T-cell (primary cell): ENCODE data around the gene LIN7B. TPM values are rescaled to one million over a fixed set of nuclear protein-coding genes. Genes with fewer than 3 reads are reported as not detected.
A peak's percentile ranks its signal among the peaks of the same experiment; 100 is the strongest.
"Not testable (repeated sequence)": the region's sequence is repeated elsewhere in the genome, so short reads cannot be mapped to it uniquely, and the experiment has no call there.

Experiments
- ATAC-seq, 4 experiments: fragments of 200-7000 bp in 3 of 4; fragments of 150-1000 bp in 1 of 4; cut with Tn5 transposase; replicated peaks in 1 of 4; 1 replicate in 3 of 4; 2 replicates in 1 of 4; pipeline ENCODE4 v1.10.0; 2021; ENCODE audit warnings: moderate library complexity in 3 of 4, mild to moderate bottlenecking in 2 of 4, moderate number of reproducible peaks in 1 of 4
- CTCF ChIA-PET, 2 donors: fragments of 300-600 bp; sonication (Branson Sonifier 250); formaldehyde crosslinking; loops; one replicate each; lab custom pipeline; 2022; ENCODE audit warnings: antibody characterized with exemption in 2 of 2; lab: Charles Lee
- POLR2A ChIA-PET, 2 donors: fragments of 300-600 bp; sonication (Branson Sonifier 250); formaldehyde crosslinking; loops; one replicate each; lab custom pipeline; 2022; ENCODE audit warnings: antibody characterized with exemption in 2 of 2; lab: Charles Lee
- DNase-seq, 35 experiments: peaks; one replicate each; pipeline versions ENCODE4 v3.0.0 to v3.0.0-alpha.2; 2013 to 2023
- H3K27ac ChIP-seq: one replicate; pipeline ENCODE4 v1.5.1; 2013; ENCODE audit warnings: low read length
- H3K27me3 ChIP-seq, 2 experiments: replicated peaks in 1 of 2; 1 replicate in 1 of 2; 2 replicates in 1 of 2; pipeline versions ENCODE4 v1.6.1 to v1.7.0; 2013; ENCODE audit warnings: low read length in 1 of 2, mixed read lengths in 1 of 2; ENCODE audit not compliant: control insufficient read depth in 2 of 2, insufficient read depth in 2 of 2; ENCODE audit errors: extremely low read depth in 1 of 2
- H3K36me3 ChIP-seq, 2 donors: 1 replicate in 1 of 2; 2 replicates in 1 of 2; pipeline versions ENCODE4 v1.6.1 to v1.7.0; 2013; ENCODE audit warnings: low read length in 1 of 2; ENCODE audit not compliant: control insufficient read depth in 2 of 2, insufficient read depth in 1 of 2; ENCODE audit errors: extremely low read depth in 1 of 2
- H3K4me1 ChIP-seq, 2 experiments: 1 replicate in 1 of 2; 2 replicates in 1 of 2; pipeline versions ENCODE4 v1.6.1 to v1.7.0; 2013; ENCODE audit warnings: low read length in 2 of 2, mixed read lengths in 1 of 2; ENCODE audit not compliant: insufficient read depth in 2 of 2, control insufficient read depth in 1 of 2; ENCODE audit errors: extremely low read depth in 1 of 2
- H3K4me3 ChIP-seq, 2 donors: 1 replicate in 1 of 2; 2 replicates in 1 of 2; pipeline versions ENCODE4 v1.5.1 to v1.7.0; 2013; ENCODE audit warnings: mild to moderate bottlenecking in 2 of 2, low read length in 1 of 2, moderate library complexity in 1 of 2; ENCODE audit not compliant: control insufficient read depth in 1 of 2; ENCODE audit errors: extremely low read depth in 1 of 2
- H3K9me3 ChIP-seq: 2 replicates; pipeline ENCODE4 v1.7.0; 2013
- H3K27ac Mint-ChIP-seq, 2 donors: one replicate each; pipeline ENCODE4 v1.8.0; 2020 to 2021; ENCODE audit warnings: mild to moderate bottlenecking in 2 of 2, mixed read lengths in 2 of 2
- H3K27me3 Mint-ChIP-seq, 2 donors: one replicate each; pipeline ENCODE4 v1.8.0; 2021 to 2022; ENCODE audit warnings: mixed read lengths in 2 of 2
- H3K36me3 Mint-ChIP-seq: one replicate; pipeline ENCODE4 v1.8.0; 2021; ENCODE audit warnings: mixed read lengths
- H3K4me1 Mint-ChIP-seq, 3 donors: one replicate each; pipeline ENCODE4 v1.8.0; 2020 to 2022; ENCODE audit warnings: mixed read lengths in 3 of 3, mild to moderate bottlenecking in 1 of 3
- H3K4me3 Mint-ChIP-seq, 3 donors: one replicate each; pipeline ENCODE4 v1.8.0; 2020 to 2022; ENCODE audit warnings: mild to moderate bottlenecking in 3 of 3, mixed read lengths in 3 of 3, moderate library complexity in 3 of 3
- H3K9me3 Mint-ChIP-seq, 3 donors: one replicate each; pipeline ENCODE4 v1.8.0; 2020 to 2022; ENCODE audit warnings: mixed read lengths in 3 of 3
- WGBS: methylation state at CpG from one replicate; pipeline ENCODE4 v1.1.5; 2013; ENCODE audit warnings: missing lambda C conversion rate; ENCODE audit not compliant: insufficient coverage; 5-methylcytosine and 5-hydroxymethylcytosine counted together
- total RNA-seq, 35 experiments: library from RNA in 6 of 35; stranded (reverse) in 6 of 35; fragments of 120-200 nt in 1 of 35; gene quantifications; one replicate each; pipeline versions ENCODE4 v1.2.1 to v1.2.4 and lab custom pipeline; 2013 to 2026

Gene LIN7B
- total RNA-seq, 5 donors from 2014 or later (not counting 1 experiment from before 2014, with no cell fraction given), result 8.1 to 17.8 (median 12.9) TPM

- POLR2A ChIA-PET, result no interaction called here
- 94% methylated on average over 21 of the region's 21 CpGs for WGBS
- Histone ChIP-seq H3K27me3 (peaks cover 7 to 80% of the 10 kb centered on the region in 2 experiments), H3K27ac (no peak overlapping the region), H3K4me1 (peaks cover 0 to 12% of the 10 kb centered on the region in 2 experiments), H3K9me3 (no peaks in the 10 kb centered on the region), H3K36me3 (no peaks in the 10 kb centered on the region), H3K4me3 (no peak overlapping the region)
- DNase-seq, result no peak
- peak overlapping the region in 1 of 2 donors; percentile 7 for H3K27ac Mint-ChIP-seq
- peaks cover 12 to 21% (median 12%) of the 10 kb centered on the region in 3 donors for H3K4me1 Mint-ChIP-seq
- H3K27me3 Mint-ChIP-seq, result peaks cover 66 to 82% of the 10 kb centered on the region in 2 donors
- ATAC-seq, result no peak
- H3K4me3 Mint-ChIP-seq, result no peak overlapping the region
- H3K36me3 Mint-ChIP-seq, result no peaks in the 10 kb centered on the region
- CTCF ChIA-PET, result interaction anchor here in 1 of 2 donors (0.6 kb wide), 1 partner anchor 699 kb away, joined by 4 read pairs; no protein-coding TSS in a partner anchor
- H3K9me3 Mint-ChIP-seq, result peaks cover 0 to 5% (median 0%) of the 10 kb centered on the region in 3 donors
Observed at GRCh38 chr19:49070416-49070815, 43.8 kb upstream of the LIN7B start.

DNA sequence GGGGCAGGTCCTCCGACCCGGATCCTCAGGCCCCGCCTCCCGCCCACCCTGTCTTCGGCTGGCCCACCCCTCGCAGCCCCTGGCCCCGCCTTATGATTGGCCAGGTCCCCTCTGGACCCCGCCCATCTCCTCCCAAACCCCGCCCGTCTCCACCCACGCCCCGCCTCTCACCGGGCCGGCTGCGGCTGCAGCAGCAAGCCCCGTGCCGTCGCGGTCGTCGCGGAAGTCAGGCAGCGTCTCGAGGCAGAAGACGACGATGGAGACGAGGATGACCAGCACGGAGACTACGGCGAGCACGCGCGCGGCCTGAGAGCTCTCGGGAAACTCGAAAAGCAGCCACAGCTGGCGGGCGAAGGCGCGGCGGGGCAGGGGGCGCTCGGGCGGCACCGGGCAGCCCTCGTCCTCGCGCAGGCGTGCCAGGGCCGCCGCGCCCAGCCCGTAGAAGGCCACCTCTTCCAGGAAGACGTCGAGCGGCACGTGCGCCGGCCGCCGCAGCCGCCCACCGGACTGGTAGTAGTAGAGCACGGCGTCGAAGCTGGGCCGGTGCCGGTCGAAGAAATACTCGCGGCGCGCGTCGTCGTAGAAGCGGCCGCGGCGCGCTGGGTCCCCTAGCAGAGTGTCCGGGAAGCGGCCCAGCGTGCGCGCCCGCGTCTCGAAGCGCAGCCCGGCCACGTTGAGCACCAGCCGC, 42.2 kb upstream of the LIN7B start:
- peaks cover 0 to 12% of the 10 kb centered on the region in 2 experiments for H3K4me1 ChIP-seq
- H3K4me1 Mint-ChIP-seq, result peaks cover 10 to 17% (median 12%) of the 10 kb centered on the region in 3 donors
- no peaks in the 10 kb centered on the region for H3K9me3 ChIP-seq
- ChIA-PET CTCF (no interaction called here), POLR2A (no interaction called here)
- 13% methylated on average over 88 of the region's 93 CpGs for WGBS
- H3K27ac ChIP-seq, result no peak overlapping the region
- no peak overlapping the region for H3K27ac Mint-ChIP-seq
- no peaks in the 10 kb centered on the region for H3K36me3 ChIP-seq
- peaks cover 58 to 78% of the 10 kb centered on the region in 2 donors for H3K27me3 Mint-ChIP-seq
- DNase-seq (peak in 3 of 35 experiments; percentile 11 to 25 (median 21)), ATAC-seq (peak in 3 of 4 experiments; percentile 30 to 52 (median 34))
- no peaks in the 10 kb centered on the region for H3K36me3 Mint-ChIP-seq
- peak overlapping the region in 1 of 3 donors; percentile 15 for H3K4me3 Mint-ChIP-seq
- H3K4me3 ChIP-seq, result no peak overlapping the region
- peaks cover 5 to 76% of the 10 kb centered on the region in 2 experiments for H3K27me3 ChIP-seq
- peaks cover 0 to 5% (median 0%) of the 10 kb centered on the region in 3 donors for H3K9me3 Mint-ChIP-seq

- no peaks in the 10 kb centered on the region for H3K36me3 Mint-ChIP-seq
- H3K27ac ChIP-seq, result no peak overlapping the region
- no peak overlapping the region for H3K27ac Mint-ChIP-seq
- H3K4me3 ChIP-seq, result no peak overlapping the region
- H3K4me1 ChIP-seq, result peaks cover 0 to 12% of the 10 kb centered on the region in 2 experiments
- ATAC-seq (no peak), DNase-seq (no peak)
- CTCF ChIA-PET, result interaction anchor here (0.7 kb wide), 2 partner anchors 81 to 1739 kb away, joined by 3 to 4 read pairs; no protein-coding TSS in a partner anchor
- H3K4me1 Mint-ChIP-seq, result peaks cover 10 to 17% (median 12%) of the 10 kb centered on the region in 3 donors
- peaks cover 53 to 70% of the 10 kb centered on the region in 2 donors for H3K27me3 Mint-ChIP-seq
- POLR2A ChIA-PET, result no interaction called here
- H3K27me3 ChIP-seq, result peaks cover 5 to 78% of the 10 kb centered on the region in 2 experiments
- no peaks in the 10 kb centered on the region for H3K9me3 ChIP-seq
- H3K36me3 ChIP-seq, result no peaks in the 10 kb centered on the region
- H3K4me3 Mint-ChIP-seq, result peak overlapping the region in 2 of 3 donors; percentile 14 to 74
- H3K9me3 Mint-ChIP-seq, result peaks cover 0 to 5% (median 0%) of the 10 kb centered on the region in 3 donors
- WGBS, result 78% methylated on average over 13 of the region's 23 CpGs
Observed at GRCh38 chr19:49073514-49074378, 40.4 kb upstream of the LIN7B start.

GRCh38 chr19:49074869-49075268, 39.3 kb upstream of the LIN7B start:
- Mint-ChIP-seq H3K4me1 (peaks cover 10 to 17% (median 12%) of the 10 kb centered on the region in 3 donors), H3K27me3 (peaks cover 43 to 60% of the 10 kb centered on the region in 2 donors)
- CTCF ChIA-PET, result interaction anchor here in 1 of 2 donors (0.6 kb wide), 1 partner anchor 1649 kb away, joined by 3 read pairs; no protein-coding TSS in a partner anchor

GRCh38 chr19:49080392-49080791, 33.8 kb upstream of the LIN7B start:
- Mint-ChIP-seq H3K27me3 (peaks cover 12 to 23% of the 10 kb centered on the region in 2 donors), H3K4me1 (peaks cover 6 to 10% (median 10%) of the 10 kb centered on the region in 3 donors), H3K9me3 (no peaks in the 10 kb centered on the region), H3K36me3 (no peaks in the 10 kb centered on the region), H3K27ac (no peak overlapping the region), H3K4me3 (no peak overlapping the region)
- Histone ChIP-seq H3K4me1 (peaks cover 2 to 7% of the 10 kb centered on the region in 2 experiments), H3K9me3 (no peaks in the 10 kb centered on the region), H3K4me3 (no peak overlapping the region), H3K36me3 (no peaks in the 10 kb centered on the region), H3K27me3 (peaks cover 0 to 34% of the 10 kb centered on the region in 2 experiments), H3K27ac (no peak overlapping the region)
- CTCF ChIA-PET, result no interaction called here
- ATAC-seq (no peak), DNase-seq (no peak)
- 100% methylated on average over 2 of the region's 4 CpGs for WGBS
- POLR2A ChIA-PET, result no interaction called here

More at GRCh38 chr19:49074869-49075268, 39.3 kb upstream of the LIN7B start:
- H3K27ac ChIP-seq, H3K9me3 ChIP-seq, POLR2A ChIA-PET, H3K36me3 Mint-ChIP-seq, H3K4me3 ChIP-seq, H3K36me3 ChIP-seq, H3K9me3 Mint-ChIP-seq, DNase-seq, H3K27ac Mint-ChIP-seq, H3K4me3 Mint-ChIP-seq, ATAC-seq: not testable (repeated sequence)
- 0% methylated on average over 1 of the region's 9 CpGs for WGBS
- Histone ChIP-seq H3K4me1 (peaks cover 0 to 12% of the 10 kb centered on the region in 2 experiments), H3K27me3 (peaks cover 0 to 73% of the 10 kb centered on the region in 2 experiments)

DNA sequence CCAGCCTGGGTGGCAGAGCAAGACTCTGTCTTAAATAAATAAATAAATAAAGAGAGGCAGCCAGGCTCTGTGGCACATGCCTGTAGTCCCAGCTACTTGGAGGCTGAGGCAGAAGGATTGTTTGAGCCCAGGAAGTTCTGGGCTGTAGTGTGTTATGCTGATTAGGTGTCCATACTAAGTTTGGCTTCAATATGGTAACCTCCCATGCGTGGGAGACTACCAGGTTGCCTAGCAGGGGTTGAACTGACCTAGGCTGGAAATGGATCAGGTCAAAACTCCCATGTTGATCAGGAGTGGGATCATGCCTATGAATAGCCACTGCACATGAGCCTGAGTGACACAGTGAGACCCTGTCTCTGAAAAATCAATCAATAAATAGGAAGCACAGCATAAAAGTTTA, 32.9 kb upstream of the LIN7B start:
- WGBS, result 86% methylated on average over 1 of the region's 1 CpG
- H3K4me3 Mint-ChIP-seq, result no peak overlapping the region
- Histone ChIP-seq H3K9me3 (no peaks in the 10 kb centered on the region), H3K4me1 (peaks cover 4 to 12% of the 10 kb centered on the region in 2 experiments), H3K4me3 (no peak overlapping the region), H3K27ac (no peak overlapping the region), H3K36me3 (no peaks in the 10 kb centered on the region), H3K27me3 (peaks cover 0 to 26% of the 10 kb centered on the region in 2 experiments)
- peaks cover 7 to 14% of the 10 kb centered on the region in 2 donors for H3K27me3 Mint-ChIP-seq
- ATAC-seq (no peak), DNase-seq (no peak)
- no peak overlapping the region for H3K27ac Mint-ChIP-seq
- H3K9me3 Mint-ChIP-seq, result no peaks in the 10 kb centered on the region
- peaks cover 10 to 17% (median 16%) of the 10 kb centered on the region in 3 donors for H3K4me1 Mint-ChIP-seq
- CTCF ChIA-PET, result no interaction called here
- H3K36me3 Mint-ChIP-seq, result peaks cover 1% of the 10 kb centered on the region
- POLR2A ChIA-PET, result no interaction called here
